HepG2 (cell line): ENCODE results near the gene ERRFI1. TPM values are rescaled to one million over a fixed set of nuclear protein-coding genes. Genes with fewer than 3 reads are reported as not detected.

Experiments
- ADNP ChIP-seq: sonication (generic); formaldehyde crosslinking; IDR thresholded peaks from 2 replicates; pipeline ENCODE4 v1.4.0; 2020; ENCODE audit warnings: missing genetic modification reagents
- ATM ChIP-seq: fragments of 450-650 bp; IDR thresholded peaks from 2 replicates; pipeline ENCODE4 v1.7.1; 2017; ENCODE audit warnings: mild to moderate bottlenecking, borderline replicate concordance
- CCDC6 ChIP-seq: sonication (generic); formaldehyde crosslinking; IDR thresholded peaks from 2 replicates; pipeline ENCODE4 v1.8.1; 2022; ENCODE audit warnings: mild to moderate bottlenecking, missing genetic modification reagents, moderate library complexity
- CEBPB ChIP-seq: IDR thresholded peaks from 2 replicates; pipeline ENCODE4 v1.6.1; 2011; ENCODE audit warnings: low read depth, low read length, improper control_type of control experiment, borderline replicate concordance
- EEA1 ChIP-seq: sonication (generic); formaldehyde crosslinking; IDR thresholded peaks from 2 replicates; pipeline ENCODE4 v1.5.1; 2020; ENCODE audit warnings: mild to moderate bottlenecking, missing genetic modification reagents, borderline replicate concordance
- HMG20B ChIP-seq: conservative IDR thresholded peaks from 2 replicates; pipeline ENCODE4 v1.6.1; 2016; ENCODE audit warnings: missing genetic modification reagents, missing compliant biosample characterization
- MED8 ChIP-seq: sonication (generic); formaldehyde crosslinking; IDR thresholded peaks from 2 replicates; pipeline ENCODE4 v1.8.1; 2023; ENCODE audit warnings: mild to moderate bottlenecking, missing genetic modification reagents; ENCODE audit not compliant: insufficient replicate concordance
- NR2F6 ChIP-seq, 2 experiments: IDR thresholded peaks; 2 replicates each; pipeline ENCODE4 v1.6.1; 2016; ENCODE audit warnings: antibody characterized with exemption in 1 of 2, mild to moderate bottlenecking in 1 of 2
- RFX5 ChIP-seq: IDR thresholded peaks from 2 replicates; pipeline ENCODE4 v1.6.1; 2011; ENCODE audit warnings: low read depth, low read length, improper control_type of control experiment
- SMARCC2 ChIP-seq: fragments of 450-650 bp; IDR thresholded peaks from 2 replicates; pipeline ENCODE4 v1.6.1; 2017; ENCODE audit warnings: antibody characterized with exemption, mild to moderate bottlenecking
- SMARCE1 ChIP-seq: fragments of 450-650 bp; IDR thresholded peaks from 2 replicates; pipeline ENCODE4 v1.6.1; 2017; ENCODE audit warnings: borderline replicate concordance
- SMC3 ChIP-seq: IDR thresholded peaks from 2 replicates; pipeline ENCODE4 v1.6.1; 2011; ENCODE audit warnings: low read length, improper control_type of control experiment
- SP140L ChIP-seq: sonication (generic); formaldehyde crosslinking; IDR thresholded peaks from 2 replicates; pipeline ENCODE4 v1.4.0; 2020; ENCODE audit warnings: missing genetic modification reagents, borderline replicate concordance
- SRY ChIP-seq: sonication (generic); formaldehyde crosslinking; IDR thresholded peaks from 2 replicates; pipeline ENCODE4 v1.8.0; 2022; ENCODE audit warnings: mild to moderate bottlenecking, missing genetic modification reagents
- TAF1 ChIP-seq: sonication (generic); formaldehyde crosslinking; IDR thresholded peaks from 2 replicates; pipeline ENCODE4 v1.4.0; 2020; ENCODE audit warnings: missing genetic modification reagents
- TAF15 ChIP-seq: fragments of 200-400 bp; formaldehyde crosslinking; IDR thresholded peaks from one replicate; pipeline ENCODE4 v1.6.1; 2018; ENCODE audit warnings: mild to moderate bottlenecking, low read depth, low read length; ENCODE audit not compliant: poor library complexity, severe bottlenecking
- TBL1XR1 ChIP-seq: fragments of 150-350 bp; IDR thresholded peaks from 2 replicates; pipeline ENCODE4 v1.6.1; 2014; ENCODE audit warnings: borderline replicate concordance, low read length; ENCODE audit not compliant: partially characterized antibody
- TSC22D2 ChIP-seq: sonication (generic); formaldehyde crosslinking; IDR thresholded peaks from 2 replicates; pipeline ENCODE4 v1.5.1; 2020; ENCODE audit warnings: missing genetic modification reagents, mild to moderate bottlenecking, borderline replicate concordance
- ZFY ChIP-seq: sonication (generic); formaldehyde crosslinking; IDR thresholded peaks from 2 replicates; pipeline ENCODE4 v1.4.0; 2020; ENCODE audit warnings: missing genetic modification reagents
- ZNF138 ChIP-seq: sonication (generic); formaldehyde crosslinking; IDR thresholded peaks from 2 replicates; pipeline ENCODE4 v1.5.0; 2020; ENCODE audit warnings: mild to moderate bottlenecking, low read depth, missing genetic modification reagents
- ZNF180 ChIP-seq: sonication (generic); formaldehyde crosslinking; IDR thresholded peaks from 2 replicates; pipeline ENCODE4 v1.4.0; 2020; ENCODE audit warnings: low read depth, missing genetic modification reagents, borderline replicate concordance
- ZNF350 ChIP-seq: sonication (generic); formaldehyde crosslinking; IDR thresholded peaks from 2 replicates; pipeline ENCODE4 v1.4.0; 2020; ENCODE audit warnings: mild to moderate bottlenecking, low read depth, missing genetic modification reagents, borderline replicate concordance
- ZNF547 ChIP-seq: sonication (generic); formaldehyde crosslinking; IDR thresholded peaks from 2 replicates; pipeline ENCODE4 v1.5.1; 2020; ENCODE audit warnings: mild to moderate bottlenecking, missing genetic modification reagents
- ZNF570 ChIP-seq: sonication (generic); formaldehyde crosslinking; IDR thresholded peaks from 2 replicates; pipeline ENCODE4 v1.4.0; 2020; ENCODE audit warnings: mild to moderate bottlenecking, missing genetic modification reagents, borderline replicate concordance
- ZNF574 ChIP-seq: sonication (generic); formaldehyde crosslinking; IDR thresholded peaks from 2 replicates; pipeline ENCODE4 v1.4.0; 2020; ENCODE audit warnings: missing genetic modification reagents
- ZNF639 ChIP-seq: conservative IDR thresholded peaks from 2 replicates; pipeline ENCODE4 v1.6.1; 2018; ENCODE audit warnings: missing genetic modification reagents
- ZNF768 ChIP-seq: sonication (generic); formaldehyde crosslinking; IDR thresholded peaks from 2 replicates; pipeline ENCODE4 v1.4.0; 2020; ENCODE audit warnings: missing genetic modification reagents
- ZNF878 ChIP-seq: sonication (generic); formaldehyde crosslinking; IDR thresholded peaks from 2 replicates; pipeline ENCODE4 v1.8.1; 2023; ENCODE audit warnings: mild to moderate bottlenecking, missing genetic modification reagents, moderate library complexity
- polyA plus RNA-seq, 8 experiments: library from polyadenylated mRNA; depleted of rRNA in 3 of 8; stranded (reverse) in 7 of 8; unstranded in 1 of 8; fragments of >200 nt; fragmentation: Illumina TruSeq in 4 of 8; extraction: Trizol in 4 of 8; gene quantifications; 2 replicates each; pipeline versions ENCODE4 v1.2.1 to v1.2.3, GENCODE V29; 2011 to 2016; ENCODE audit warnings: low read depth in 4 of 8, missing spikeins in 1 of 8, mixed read lengths in 1 of 8; ENCODE audit not compliant: insufficient read depth in 1 of 8
- total RNA-seq, 5 experiments: library from RNA; depleted of rRNA; stranded (reverse); fragments of >200 nt; fragmentation: Illumina TruSeq; extraction: Trizol; gene quantifications; 2 replicates each; pipeline ENCODE4 v1.2.3, GENCODE V29; 2016; ENCODE audit warnings: low read depth in 1 of 5

Gene ERRFI1
- total and polyA plus RNA-seq, 2 of the 13 experiments (the other 11 are each of a cell fraction or from before 2014, with no cell fraction given): 84.4 to 753 TPM

GRCh38 chr1:8026976-8027747 is 1.1 kb upstream of the ERRFI1 start (continued):
- TF ChIP-seq ZNF639 (CRISPR knock-in tag) (peak; percentile 58; the same call in 1 of the 2 replicates), ZFY (CRISPR knock-in tag) (peak; percentile 54), NR2F6 (IDR thresholded peaks at IDR 0.05) (peak; percentile 92), NR2F6 (CRISPR knock-in tag; IDR thresholded peaks at IDR 0.05) (peak; percentile 87), SP140L (CRISPR knock-in tag) (no peak), MED8 (CRISPR knock-in tag) (peak; percentile 92), SMARCE1 (no peak), ZNF180 (no peak), ZNF350 (CRISPR knock-in tag) (peak; percentile 65; the same call in 1 of the 2 replicates), TAF1 (CRISPR knock-in tag) (peak; percentile 66), ZNF138 (CRISPR knock-in tag) (no peak), ZNF574 (CRISPR knock-in tag) (peak; percentile 72), ADNP (CRISPR knock-in tag) (no peak), ATM (no peak), CEBPB (peak; percentile 96), TAF15 (no peak), TBL1XR1 (peak; percentile 90), RFX5 (no peak), ZNF878 (CRISPR knock-in tag) (peak; percentile 78), CCDC6 (CRISPR knock-in tag) (0 out of 2 replicates have a peak, but pooled peaks have one; percentile 15), HMG20B (peak; percentile 41; the same call in 1 of the 2 replicates), EEA1 (peak; percentile 82), ZNF570 (CRISPR knock-in tag) (no peak), SMC3 (peak; percentile 9), SMARCC2 (no peak), TSC22D2 (CRISPR knock-in tag) (no peak), SRY (no peak; the same call in none of the 2 replicates), ZNF547 (CRISPR knock-in tag) (peak; percentile 21; the same call in 1 of the 2 replicates), ZNF768 (CRISPR knock-in tag) (peak; percentile 3; the same call in 1 of the 2 replicates)
